NCI-H82 treated with DMSO at 0.1 percent for 48 hours (cell line): Measurements from ENCODE around the gene RCOR3.

ENCODE experiments used
- DNase-seq: peaks from one replicate; lab custom pipeline; 2025; ENCODE audit not compliant: unreplicated experiment; lab: John Stamatoyannopoulos, UW

Gene RCOR3

GRCh38 chr1:211324992-211325775 is 66.0 kb downstream of the RCOR3 start:
- DNase-seq, result no peak

- no peak for DNase-seq
Measured at GRCh38 chr1:211326140-211326527, 67.0 kb downstream of the RCOR3 start.

DNA sequence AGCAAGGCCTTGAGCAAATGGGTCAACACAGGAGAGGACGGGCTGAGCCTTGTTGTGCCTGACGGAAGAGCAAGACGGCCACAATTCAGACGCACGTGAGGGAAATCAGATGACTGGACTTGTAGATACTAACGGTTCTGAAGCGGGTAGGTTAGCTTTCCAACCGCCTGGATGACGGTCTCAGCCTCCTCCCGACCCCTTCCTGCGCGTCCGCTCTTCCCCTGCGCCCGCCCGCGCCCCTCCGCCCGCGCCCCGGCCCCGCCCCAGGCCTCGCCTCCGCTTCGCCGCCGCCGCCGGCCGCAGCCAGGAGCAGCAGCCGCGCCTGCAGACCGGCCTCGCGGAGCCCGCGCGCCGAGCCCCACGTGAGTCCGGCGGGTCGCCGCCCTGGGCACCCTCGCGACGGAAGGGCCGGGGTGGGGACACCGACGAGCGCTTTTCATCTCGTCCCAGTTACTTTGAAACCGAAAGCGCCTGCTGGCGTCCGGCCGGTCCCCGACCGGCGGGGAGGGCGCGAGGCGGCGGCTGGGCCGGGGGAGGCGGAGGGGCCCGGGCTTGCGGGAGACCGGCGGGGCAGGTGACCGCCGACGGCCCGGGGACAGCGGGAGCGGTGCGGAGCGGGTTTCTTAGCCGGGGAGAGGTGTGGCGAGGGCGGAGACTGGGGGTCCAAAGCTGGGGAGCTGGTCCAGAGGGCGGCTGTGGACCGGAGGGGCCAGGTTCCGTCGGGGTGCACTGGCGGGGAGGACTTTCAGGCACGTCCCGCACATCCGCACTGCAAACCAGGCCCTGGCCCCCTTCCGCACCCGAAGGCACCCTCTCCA is 67.6 kb downstream of the RCOR3 start, which contains the start of gene TRAF5:
TRAF5 (plus strand) TSS at position 306 of the 818 bp plus-strand sequence. CDS start 26,407 bp downstream, outside the sequence.
- no peak for DNase-seq

DNA sequence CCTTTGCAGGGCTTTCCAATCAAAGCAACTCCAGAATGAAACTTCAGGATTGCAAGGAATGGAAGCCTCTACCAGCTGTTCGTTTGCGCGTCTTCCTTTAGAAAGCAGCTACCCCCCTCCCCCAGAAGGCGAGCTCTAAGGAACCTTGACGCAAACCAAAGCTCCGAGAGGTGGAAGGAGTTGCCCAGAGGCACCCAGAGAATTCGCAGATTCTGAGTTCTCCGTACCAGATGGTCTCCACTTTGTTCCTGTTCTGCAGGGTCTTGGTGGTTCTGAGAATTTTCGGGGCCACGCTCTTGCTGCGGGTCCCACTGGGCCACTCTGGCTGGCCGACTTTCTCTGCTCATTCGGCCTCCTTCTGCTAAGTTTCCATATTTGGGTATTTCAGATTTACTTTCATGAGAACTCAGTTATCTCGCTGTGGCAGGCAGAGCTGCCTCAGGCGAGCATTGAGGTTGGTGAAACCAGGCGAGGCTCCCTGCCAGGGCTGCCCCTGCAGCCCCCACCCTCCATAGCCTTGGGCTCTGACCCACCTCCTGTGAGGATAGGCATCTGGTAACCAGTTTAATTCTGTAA is 68.3 kb downstream of the RCOR3 start:
- peak; percentile 16 for DNase-seq

DNA sequence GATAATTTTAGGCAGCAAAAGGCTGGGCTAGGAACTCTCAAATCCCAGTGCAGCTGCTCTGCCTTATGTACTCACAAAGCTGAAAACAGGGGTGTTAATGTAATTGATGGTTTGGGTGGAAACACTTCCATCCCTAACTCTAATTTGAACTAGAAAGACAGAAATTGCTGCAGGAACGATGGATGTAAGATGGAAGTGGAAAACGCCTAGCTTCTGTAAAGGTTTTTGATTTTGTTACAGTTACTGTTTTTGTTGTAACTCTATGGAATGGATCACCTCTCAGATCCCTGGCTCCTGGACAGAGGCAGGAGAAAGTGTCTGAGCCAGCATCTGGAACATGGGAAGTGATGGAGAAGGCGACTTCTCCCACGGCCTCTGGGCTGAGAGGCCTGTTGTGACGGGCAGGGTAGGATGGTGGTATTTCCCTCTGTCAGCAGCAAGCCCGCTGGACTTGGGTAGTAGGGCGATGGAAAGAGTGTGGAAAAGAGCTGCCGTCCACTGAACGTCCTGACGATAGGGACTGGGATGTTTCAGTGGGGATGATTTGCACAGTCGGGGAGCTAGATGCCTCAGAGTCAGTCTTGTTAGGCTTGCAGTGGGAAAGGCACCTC is 69.0 kb downstream of the RCOR3 start:
- DNase-seq, result no peak

DNA sequence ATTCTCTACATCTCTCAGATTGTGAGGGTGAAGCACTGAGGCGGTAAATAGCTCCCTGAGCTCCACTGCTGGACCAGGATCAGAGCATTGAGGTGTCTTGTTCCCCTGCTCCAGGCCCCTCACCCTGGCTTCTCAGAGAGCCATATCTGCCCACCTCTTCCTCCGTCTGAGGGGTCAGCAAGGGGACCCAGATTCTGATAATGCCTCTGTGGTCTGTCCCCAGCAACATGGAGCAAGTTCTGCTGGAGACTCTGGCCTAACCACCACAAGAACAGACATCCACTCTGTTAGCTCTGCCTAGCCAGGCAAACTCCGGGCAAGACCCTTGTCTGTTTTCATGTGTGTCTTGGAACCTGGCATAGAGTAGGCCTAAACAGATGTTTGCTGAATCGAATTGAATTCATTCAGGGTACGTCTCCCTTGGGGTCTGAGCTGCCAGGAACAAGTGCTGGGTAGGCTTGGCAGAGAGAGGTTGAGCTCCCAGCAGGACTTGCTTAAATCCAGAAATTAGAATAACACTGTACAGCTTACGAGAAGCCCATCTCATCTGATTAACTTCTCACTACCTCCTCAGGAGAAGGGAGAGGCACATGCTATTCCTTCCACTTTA is 69.8 kb downstream of the RCOR3 start:
- no peak for DNase-seq

- no peak for DNase-seq
Measured at GRCh38 chr1:211329764-211330201, 70.6 kb downstream of the RCOR3 start.

DNA sequence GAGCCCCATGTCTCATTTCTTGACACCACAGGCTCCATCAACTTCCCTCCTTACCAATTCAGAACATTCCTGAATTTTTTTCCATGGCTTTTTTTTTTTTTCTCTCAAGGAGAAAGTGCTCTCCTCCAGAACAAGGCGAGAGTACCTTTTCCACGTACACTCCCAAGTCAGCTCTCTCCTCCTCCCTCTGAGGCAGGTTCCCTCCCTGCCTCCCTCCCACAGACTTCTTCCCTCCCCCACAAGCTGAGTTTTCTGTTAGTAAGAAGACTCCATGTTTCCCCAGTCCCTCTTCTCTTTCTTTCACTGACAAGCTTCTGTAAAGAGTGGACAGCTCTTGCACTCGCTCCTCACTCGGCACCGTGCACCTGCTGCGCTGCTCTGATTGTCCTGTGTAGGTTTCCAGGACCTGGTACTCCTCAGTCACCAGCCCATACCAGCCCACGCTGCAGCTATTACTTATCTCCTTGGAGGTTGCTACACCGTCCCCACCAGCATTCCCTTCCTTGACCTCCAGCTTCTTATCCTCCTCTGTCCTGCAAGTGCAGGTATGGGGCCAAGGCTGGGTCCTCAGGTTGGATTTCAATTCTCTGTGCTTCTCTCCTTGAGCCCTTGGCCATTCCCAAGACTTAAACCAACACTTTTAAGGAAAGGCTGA is 71.2 kb downstream of the RCOR3 start:
- no peak for DNase-seq

GRCh38 chr1:211331011-211331709 is 72.0 kb downstream of the RCOR3 start:
- DNase-seq, result no peak

DNA sequence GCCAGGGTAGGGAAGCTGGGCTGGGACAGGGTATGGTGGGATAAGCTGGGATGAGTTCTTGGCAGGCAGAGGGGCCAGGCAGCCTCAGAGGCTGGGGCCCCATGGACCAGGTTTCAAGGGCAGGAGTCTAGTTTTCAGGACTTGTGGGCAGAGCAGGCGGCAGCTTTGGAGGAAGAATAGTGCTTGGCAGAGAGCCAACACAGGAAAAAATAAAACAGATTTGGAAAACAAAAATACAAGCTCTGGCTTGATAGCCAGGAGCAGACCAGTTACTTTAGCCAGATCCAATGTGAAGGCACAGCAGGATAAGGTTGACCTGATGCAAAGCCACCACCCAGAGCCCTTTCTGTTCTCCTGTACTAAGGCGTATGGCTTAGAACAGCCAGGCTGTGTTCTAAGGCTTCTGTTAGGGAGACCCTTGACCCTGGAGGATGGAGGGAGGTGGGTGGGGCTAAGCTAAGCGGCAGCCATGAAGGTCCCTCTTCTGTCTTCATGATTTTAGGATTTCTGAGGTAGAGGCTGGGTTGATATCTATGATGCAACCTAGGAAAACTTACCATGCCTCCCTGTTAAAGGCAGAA is 73.0 kb downstream of the RCOR3 start:
- DNase-seq, result no peak

- DNase-seq, result no peak
Measured at GRCh38 chr1:211332830-211333229, 73.7 kb downstream of the RCOR3 start.

GRCh38 chr1:211333906-211334305 is 74.7 kb downstream of the RCOR3 start:
- no peak for DNase-seq

- DNase-seq, result no peak
Measured at GRCh38 chr1:211334986-211335385, 75.8 kb downstream of the RCOR3 start.

DNA sequence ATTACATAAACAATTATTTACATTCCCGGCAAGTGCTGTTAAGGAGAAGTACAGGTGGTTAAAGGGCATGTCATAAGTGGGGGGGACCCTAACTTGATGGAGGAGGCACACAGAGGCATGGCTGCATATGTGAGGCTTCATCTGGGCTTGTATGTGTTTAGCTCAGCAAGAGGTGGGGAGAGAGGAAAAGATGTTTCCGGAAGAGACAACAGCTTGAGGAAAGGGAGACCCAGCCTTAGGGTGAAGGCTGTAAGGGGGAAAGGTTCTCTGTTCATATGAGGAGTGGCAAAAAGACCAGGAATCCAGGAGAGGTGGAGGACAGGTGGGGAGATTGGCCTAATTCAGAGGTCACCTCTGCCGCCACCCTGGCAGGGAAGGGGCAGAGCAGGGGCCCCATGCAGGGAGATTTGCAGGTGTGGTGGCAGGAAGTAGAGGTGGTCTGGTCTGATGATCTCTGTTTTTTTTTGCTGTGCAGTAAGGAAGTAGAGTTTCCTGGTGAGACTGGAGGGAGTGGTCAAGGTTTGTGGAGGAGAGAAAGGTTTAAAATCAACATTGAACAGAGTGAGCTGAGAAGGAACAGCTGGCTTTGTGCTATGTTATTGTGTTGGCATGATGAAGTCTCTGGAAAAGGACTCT is 76.5 kb downstream of the RCOR3 start:
- no peak for DNase-seq

GRCh38 chr1:211336161-211336560 is 77.0 kb downstream of the RCOR3 start:
- DNase-seq, result no peak

DNA sequence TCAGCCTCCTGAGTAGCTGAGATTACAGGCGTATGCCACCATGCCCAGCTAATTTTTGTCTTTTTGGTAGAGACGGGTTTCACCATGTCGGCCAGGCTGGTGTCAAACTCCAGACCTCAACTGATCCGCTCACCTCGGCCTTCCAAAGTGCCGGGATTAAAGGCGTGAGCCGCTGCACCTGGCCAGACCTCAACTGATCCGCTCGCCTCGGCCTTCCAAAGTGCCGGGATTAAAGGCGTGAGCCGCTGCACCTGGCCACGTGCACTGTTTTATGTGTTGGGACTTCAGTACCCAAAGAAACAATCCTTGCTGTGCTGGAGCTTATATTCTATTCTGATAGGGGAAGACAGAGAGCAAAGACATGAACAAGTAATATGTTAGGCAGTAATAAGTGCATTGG is 77.6 kb downstream of the RCOR3 start:
- no peak for DNase-seq

GRCh38 chr1:211337430-211338223 is 78.5 kb downstream of the RCOR3 start:
- DNase-seq, result no peak

- no peak for DNase-seq
Measured at GRCh38 chr1:211338224-211338620, 79.1 kb downstream of the RCOR3 start.
